Measurements from ENCODE around the gene IL1F10. TPM values are rescaled to one million over a fixed set of nuclear protein-coding genes. Genes with fewer than 3 reads are reported as not detected.

Gene IL1F10
- total RNA-seq, 4 donors from 2014 or later, result 0.53 TPM; not detected in 3

GRCh38 chr2:113084249-113085000 lies 16.7 kb downstream of the IL1F10 start:
- intact Hi-C loops (cut with DNase I), result loop anchor here (5.0 kb wide), 1 partner anchor 113 kb away; no protein-coding TSS in a partner anchor
- Histone ChIP-seq H3K36me3 (no peaks in the 10 kb centered on the region), H3K27ac (peak overlapping the region; percentile 3 to 87 (median 78)), H3K4me3 (no peak overlapping the region), H3K4me1 (peaks cover 0 to 40% (median 3%) of the 10 kb centered on the region in 3 donors), H3K9me3 (no peaks in the 10 kb centered on the region), H3K27me3 (no peaks in the 10 kb centered on the region)
- 28 to 37% methylated on average over 5 of the region's 5 CpGs for WGBS, 2 donors
- no peak for DNase-seq
- TF ChIP-seq POLR2A (IDR thresholded peaks at IDR 0.05) (no peak), CTCF (IDR thresholded peaks at IDR 0.05) (peak in 5 of 6 experiments; percentile 26 to 71 (median 50))

DNA sequence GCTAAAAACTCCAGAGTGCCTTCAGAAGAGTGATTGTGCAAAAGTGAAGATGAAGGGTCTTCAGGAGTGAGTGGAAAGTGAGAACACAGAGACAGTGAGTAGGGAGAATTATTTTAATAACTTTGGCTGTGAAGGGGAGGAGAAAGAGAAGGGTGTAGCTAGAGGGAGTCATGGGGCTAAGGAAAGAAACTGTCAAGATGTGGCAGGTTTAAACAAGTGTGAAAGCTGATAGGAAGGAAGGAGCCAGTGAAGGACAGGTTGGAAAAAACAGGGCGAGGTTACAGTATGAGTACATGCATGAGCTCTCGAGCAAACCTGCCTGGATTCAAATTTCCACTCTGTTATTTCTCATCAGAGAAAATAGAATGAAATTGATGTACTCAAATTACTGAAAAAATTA lies 17.8 kb downstream of the IL1F10 start:
- Histone ChIP-seq H3K4me3 (no peak overlapping the region), H3K27me3 (no peaks in the 10 kb centered on the region), H3K9me3 (no peaks in the 10 kb centered on the region), H3K36me3 (no peaks in the 10 kb centered on the region), H3K27ac (peak overlapping the region in 3 of 4 donors; percentile 71 to 87 (median 84)), H3K4me1 (peaks cover 0 to 28% (median 0%) of the 10 kb centered on the region in 3 donors)
- intact Hi-C loops (cut with DNase I), result no loop called here
- TF ChIP-seq POLR2A (IDR thresholded peaks at IDR 0.05), result no peak
- TF ChIP-seq CTCF (IDR thresholded peaks at IDR 0.05), result peak in 1 of 6 experiments; percentile 11
- no peak for DNase-seq
- WGBS, 2 donors, result 25 to 35% methylated on average over 2 of the region's 2 CpGs

DNA sequence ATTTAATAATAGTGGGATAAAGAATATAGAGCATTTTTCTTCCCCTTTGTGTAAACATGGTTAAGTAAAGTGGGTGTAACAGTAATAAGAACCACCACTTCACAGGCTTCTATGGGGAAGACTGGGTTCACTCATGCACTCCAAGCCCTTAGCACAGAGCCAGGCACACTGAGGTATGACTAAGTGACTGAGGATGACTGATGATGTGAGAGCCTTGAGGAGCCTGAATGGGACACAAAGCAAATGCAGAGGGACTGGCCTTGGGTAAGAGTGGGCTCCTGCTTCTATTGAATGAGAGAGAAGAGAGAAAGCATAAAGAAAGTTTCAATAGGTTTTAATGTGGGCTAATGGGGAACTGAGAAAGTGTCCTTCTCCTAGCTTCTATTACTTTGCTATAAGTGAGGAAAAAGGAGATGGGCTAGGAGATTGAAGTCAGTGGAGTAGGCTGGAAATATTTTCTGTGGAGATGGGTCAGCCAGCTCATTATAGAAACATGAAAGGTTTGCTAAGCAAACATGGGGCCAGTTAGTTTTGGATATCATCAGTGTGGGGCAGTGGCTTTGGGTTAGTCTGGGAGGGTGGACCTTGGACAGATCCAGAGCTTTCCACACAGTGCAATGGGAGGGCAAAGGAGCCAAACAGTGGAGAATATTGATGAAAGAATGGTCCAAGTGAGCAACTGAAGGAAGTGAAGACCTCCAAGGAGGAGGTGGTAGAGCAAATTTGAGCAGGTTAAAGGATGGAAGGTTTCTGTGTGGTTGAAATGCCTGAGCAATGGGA lies 20.6 kb downstream of the IL1F10 start:
- intact Hi-C loops (cut with DNase I), result no loop called here
- peaks cover 0 to 23% (median 0%) of the 10 kb centered on the region in 3 donors for H3K4me1 ChIP-seq
- no peaks in the 10 kb centered on the region for H3K27me3 ChIP-seq
- TF ChIP-seq POLR2A (IDR thresholded peaks at IDR 0.05) (no peak), CTCF (IDR thresholded peaks at IDR 0.05) (no peak)
- no peaks in the 10 kb centered on the region for H3K9me3 ChIP-seq
- no peaks in the 10 kb centered on the region for H3K36me3 ChIP-seq
- no peak overlapping the region for H3K4me3 ChIP-seq
- H3K27ac ChIP-seq, result no peak overlapping the region
- DNase-seq, result no peak

GRCh38 chr2:113089916-113090315 lies 22.1 kb downstream of the IL1F10 start:
- Histone ChIP-seq H3K36me3 (no peaks in the 10 kb centered on the region), H3K9me3 (no peaks in the 10 kb centered on the region), H3K4me3 (no peak overlapping the region), H3K4me1 (peaks cover 0 to 11% (median 0%) of the 10 kb centered on the region in 3 donors), H3K27me3 (no peaks in the 10 kb centered on the region), H3K27ac (no peak overlapping the region)
- DNase-seq, result no peak
- intact Hi-C loops (cut with DNase I), result no loop called here
- TF ChIP-seq POLR2A (IDR thresholded peaks at IDR 0.05) (no peak), CTCF (IDR thresholded peaks at IDR 0.05) (no peak)

All from esophagus squamous epithelium (tissue), 5 donors.